HG03432 (cell line): Measurements from ENCODE around the gene ATP8A2.
"Not testable (repeated sequence)": the region's sequence is repeated elsewhere in the genome, so short reads cannot be mapped to it uniquely, and the experiment has no call there.

Source experiments
- ATAC-seq: cut with Tn5 transposase; IDR thresholded peaks from one replicate; pipeline ENCODE4 v1.9.1; 2021; ENCODE audit warnings: mild to moderate bottlenecking, moderate library complexity; ENCODE audit not compliant: unreplicated experiment

Gene ATP8A2

DNA sequence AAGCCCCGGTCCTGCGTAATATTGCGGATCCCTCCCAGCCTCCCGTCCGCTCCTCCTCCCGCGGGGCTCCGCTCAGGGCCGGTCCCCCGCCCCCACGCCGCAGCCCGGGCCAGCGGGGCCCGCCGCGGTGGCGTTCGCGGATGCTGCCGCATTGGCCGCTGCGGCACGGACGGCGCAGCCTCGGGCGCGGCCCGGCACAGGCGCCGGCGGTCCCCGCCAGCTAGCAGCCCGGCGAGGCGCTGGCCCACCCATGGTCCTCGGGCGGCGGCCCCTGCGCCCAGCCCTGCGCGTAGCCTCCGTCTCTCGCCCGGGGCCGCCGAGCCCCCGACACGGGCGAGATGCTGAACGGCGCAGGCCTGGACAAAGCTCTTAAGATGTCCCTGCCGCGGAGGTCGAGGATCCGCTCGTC, at the start of gene ATP8A2:
ATP8A2 (plus strand) TSS at position 100 of the 409 bp plus-strand sequence; CDS start at position 339, 239 bp downstream.
- no peak for ATAC-seq

- no peak for ATAC-seq
Measured at GRCh38 chr13:25324100-25324499, 47.7 kb upstream of the ATP8A2 start.

GRCh38 chr13:25329706-25330105, 42.1 kb upstream of the ATP8A2 start:
- no peak for ATAC-seq

DNA sequence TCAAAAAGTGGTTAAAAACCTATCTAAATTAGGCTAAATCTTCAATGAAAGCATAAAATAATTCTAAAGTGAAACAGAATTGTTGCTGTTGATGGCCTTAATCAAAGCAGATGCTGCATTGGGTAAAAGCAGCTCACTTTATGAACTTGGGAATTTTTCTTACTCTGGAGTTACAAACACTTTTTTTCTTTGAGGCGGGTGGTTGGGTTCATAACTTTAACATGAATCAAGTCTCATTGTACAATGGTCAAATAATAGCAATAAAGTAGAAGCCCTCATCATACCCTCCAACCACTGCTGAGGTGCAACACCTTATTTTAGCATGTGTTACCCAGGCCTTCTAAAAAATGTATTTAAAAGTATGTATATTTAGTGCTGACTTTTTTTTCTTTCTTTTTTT, 41.2 kb upstream of the ATP8A2 start:
- no peak for ATAC-seq

GRCh38 chr13:25335856-25336255, 35.9 kb upstream of the ATP8A2 start:
- no peak for ATAC-seq

- ATAC-seq: no peak
Measured at GRCh38 chr13:25345576-25345975, 26.2 kb upstream of the ATP8A2 start.

- ATAC-seq: no peak
Measured at GRCh38 chr13:25347151-25347550, 24.6 kb upstream of the ATP8A2 start.

DNA sequence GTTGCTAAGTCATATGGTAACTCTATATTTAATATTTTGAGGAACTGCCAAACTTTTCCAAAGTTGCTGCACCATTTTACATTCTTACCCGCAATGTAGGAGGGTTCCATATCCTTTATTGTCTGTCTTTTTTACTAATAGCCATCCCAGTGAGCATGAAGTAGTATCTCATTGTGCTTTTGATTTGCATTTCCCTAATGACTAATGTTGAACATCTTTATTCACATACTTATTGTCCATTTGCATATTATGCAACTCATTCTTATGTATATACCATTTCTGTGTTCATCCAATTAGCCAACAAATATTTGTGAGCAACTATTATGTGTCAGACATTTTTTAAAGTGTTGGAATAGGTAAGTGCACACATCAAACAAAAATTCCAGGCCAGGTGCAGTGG, 20.4 kb upstream of the ATP8A2 start:
- no peak for ATAC-seq

DNA sequence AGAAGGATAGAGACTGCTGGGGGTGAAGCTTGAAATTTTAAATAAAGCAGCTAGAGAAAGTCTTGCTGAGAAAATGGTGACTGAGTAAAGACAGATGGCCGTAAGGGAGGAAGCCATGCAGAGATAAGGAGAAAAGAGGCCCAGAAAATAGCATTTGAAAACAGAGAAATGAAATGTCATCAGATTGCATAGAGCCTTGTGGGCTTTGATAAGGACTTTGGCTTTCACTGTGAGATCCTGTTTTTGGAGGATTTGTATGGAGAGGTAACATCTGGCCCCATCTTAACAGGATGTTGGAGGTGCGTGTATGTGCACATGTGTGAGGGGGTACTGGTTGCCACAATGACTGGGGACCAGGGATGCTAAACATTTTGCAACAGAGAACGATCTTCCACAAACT, 19.5 kb upstream of the ATP8A2 start:
- no peak for ATAC-seq

GRCh38 chr13:25352806-25353205, 19.0 kb upstream of the ATP8A2 start:
- ATAC-seq: no peak

- ATAC-seq: no peak
Measured at GRCh38 chr13:25353344-25353743, 18.4 kb upstream of the ATP8A2 start.

- ATAC-seq: no peak
Measured at GRCh38 chr13:25354377-25354776, 17.4 kb upstream of the ATP8A2 start.

GRCh38 chr13:25360443-25360842, 11.3 kb upstream of the ATP8A2 start:
- not testable (repeated sequence) for ATAC-seq

DNA sequence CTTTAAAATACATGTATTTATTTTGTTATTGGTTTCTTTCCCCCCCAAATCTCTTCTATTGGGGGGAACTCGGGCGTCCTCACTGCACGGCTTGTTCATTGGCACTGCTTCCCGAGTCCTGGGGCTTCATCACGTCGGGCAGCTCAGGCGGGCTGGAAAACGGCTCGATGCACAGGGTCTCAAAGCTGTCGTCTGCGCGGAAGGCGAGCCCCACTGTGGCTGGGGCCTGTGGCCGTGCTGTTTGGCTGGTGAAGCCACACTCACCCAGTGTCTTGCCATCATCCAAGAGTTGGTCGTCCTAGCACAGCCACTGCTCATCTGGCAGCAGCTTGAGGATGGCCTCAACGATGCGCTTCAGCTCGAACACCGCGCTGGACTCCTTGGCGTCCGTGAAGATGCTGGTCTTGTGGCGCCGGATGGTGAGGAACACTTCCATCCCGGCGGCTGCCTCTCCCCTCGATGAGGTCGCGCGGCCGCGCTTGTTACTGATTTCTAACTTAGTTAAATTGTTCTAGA, 6.0 kb upstream of the ATP8A2 start:
- ATAC-seq: no peak

DNA sequence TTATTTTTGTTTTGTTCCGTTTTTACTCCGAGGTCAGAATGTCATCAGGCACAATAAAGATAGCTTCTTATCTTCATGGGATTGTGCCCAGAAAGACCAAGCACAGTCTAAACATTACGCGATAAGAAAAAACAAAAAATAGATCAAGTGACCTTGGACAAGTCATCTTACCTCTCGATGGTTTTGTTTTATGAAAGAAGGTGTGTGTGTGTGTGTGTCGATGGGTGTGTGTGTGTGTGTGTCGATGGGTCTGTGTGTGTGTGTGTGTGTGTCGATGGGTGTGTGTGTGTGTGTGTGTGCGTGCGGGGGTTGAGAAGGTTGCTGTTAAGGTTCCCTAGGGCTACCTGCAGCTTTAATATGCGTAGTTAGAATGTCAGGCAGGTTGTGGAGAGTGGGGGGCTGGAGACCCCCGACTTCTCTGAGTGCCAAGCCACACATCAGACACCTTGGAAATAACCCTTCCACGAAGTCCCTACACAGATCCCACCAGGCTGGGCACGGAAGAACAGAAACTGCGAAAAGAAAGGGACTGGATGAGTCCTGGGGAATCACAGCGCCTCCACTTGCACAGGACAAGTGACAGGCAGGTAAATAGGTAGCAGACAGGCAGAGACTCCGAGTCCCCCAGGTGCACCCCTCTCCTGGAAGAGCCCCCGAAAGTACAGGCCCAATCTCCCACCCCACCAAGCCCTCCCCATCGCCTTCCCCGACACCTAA, 458 bp upstream of the ATP8A2 start:
- no peak for ATAC-seq

DNA sequence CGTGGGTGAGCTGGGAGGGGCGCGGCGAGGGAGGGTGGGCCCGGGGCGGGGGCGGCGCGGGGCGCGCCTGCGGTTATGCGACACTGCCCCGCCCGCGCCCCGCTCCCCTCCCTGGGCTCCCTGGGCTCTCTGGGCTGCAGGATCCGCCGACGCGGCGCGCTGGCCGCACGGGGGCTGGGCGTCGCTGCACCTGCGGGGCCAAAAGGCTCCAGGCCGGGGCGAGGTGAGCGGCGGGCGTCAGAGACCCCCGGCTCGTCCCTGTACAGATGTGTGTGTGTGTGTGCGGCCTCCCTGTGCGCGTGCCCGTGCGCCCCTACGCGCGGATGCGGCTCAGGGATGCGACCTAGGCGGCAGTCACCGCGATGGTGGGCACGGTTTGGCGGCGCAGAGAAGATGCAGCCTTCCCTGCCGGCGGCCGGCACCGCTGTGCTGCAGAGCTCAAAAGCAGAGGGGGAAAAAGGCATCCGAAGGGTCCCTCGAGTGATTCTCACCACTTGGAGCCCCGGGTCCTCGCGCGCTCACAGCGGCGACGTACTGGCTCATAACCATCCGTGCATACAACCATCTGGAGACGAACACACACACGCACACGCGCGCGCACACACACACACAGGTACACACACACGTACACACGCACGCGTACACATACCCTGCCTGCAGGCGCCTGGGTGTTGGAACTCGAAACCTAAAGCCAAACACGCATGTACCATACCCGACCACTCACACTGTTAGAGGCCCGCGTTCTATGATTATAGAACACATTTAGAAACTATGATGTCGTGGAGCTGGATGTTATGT, 709 bp downstream of the ATP8A2 start:
- ATAC-seq: no peak

DNA sequence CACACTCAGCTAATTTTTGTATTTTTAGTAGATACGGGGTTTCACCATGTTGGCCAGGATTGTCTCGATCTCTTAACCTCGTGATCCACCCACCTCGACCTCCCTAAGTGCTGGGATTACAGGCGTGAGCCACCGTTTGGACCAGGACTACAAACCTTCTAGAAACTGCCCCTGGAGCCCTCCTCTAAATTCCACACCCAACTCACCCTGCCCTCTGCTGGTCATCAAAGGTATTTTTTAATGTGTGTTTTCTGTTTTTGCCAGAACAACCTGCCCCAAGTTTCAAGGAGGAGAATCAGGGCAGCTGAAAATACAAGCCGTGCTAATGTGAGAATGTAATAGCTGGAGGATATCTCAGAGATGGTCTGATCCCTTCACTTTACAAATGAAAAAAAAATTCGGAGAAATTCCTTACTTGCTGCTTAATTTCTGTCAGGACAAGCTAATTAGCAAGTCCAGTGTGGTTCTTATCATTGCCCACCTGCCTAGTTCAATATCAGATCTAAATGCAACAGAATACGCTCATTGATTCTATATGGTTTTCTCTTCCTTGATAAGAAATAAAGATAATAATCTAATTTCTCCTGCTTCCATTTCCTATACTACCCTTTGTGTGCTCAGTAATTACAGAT, 4.1 kb downstream of the ATP8A2 start:
- ATAC-seq: no peak

- no peak for ATAC-seq
Measured at GRCh38 chr13:25377244-25377962, 5.6 kb downstream of the ATP8A2 start.

GRCh38 chr13:25378528-25378927, 6.8 kb downstream of the ATP8A2 start:
- no peak for ATAC-seq

- no peak for ATAC-seq
Measured at GRCh38 chr13:25379011-25379410, 7.2 kb downstream of the ATP8A2 start.

- ATAC-seq: no peak
Measured at GRCh38 chr13:25380082-25380481, 8.3 kb downstream of the ATP8A2 start.
